IPS-15b (cell line): ENCODE data around the gene POGZ.

ENCODE experiments used
- H3K27me3 ChIP-seq: one replicate; pipeline ENCODE4 v1.6.1; 2013; ENCODE audit warnings: low read length; ENCODE audit not compliant: control insufficient read depth, insufficient read depth
- H3K36me3 ChIP-seq: one replicate; pipeline ENCODE4 v1.6.1; 2013; ENCODE audit warnings: low read length; ENCODE audit not compliant: control insufficient read depth, insufficient read depth
- H3K4me1 ChIP-seq: one replicate; pipeline ENCODE4 v1.6.1; 2013; ENCODE audit warnings: mild to moderate bottlenecking, low read length; ENCODE audit not compliant: control insufficient read depth, insufficient read depth
- H3K4me3 ChIP-seq: one replicate; pipeline ENCODE4 v1.5.1; 2013; ENCODE audit warnings: low read depth, low read length
- H3K9ac ChIP-seq: one replicate; pipeline ENCODE4 v1.6.1; 2013; ENCODE audit warnings: low read depth, mild to moderate bottlenecking, low read length
- H3K9me3 ChIP-seq: one replicate; pipeline ENCODE4 v1.6.1; 2013; ENCODE audit warnings: mild to moderate bottlenecking, low read length; ENCODE audit not compliant: control insufficient read depth, insufficient read depth

POGZ gene

GRCh38 chr1:151494741-151495281 is 35.5 kb upstream of the POGZ start:
- Histone ChIP-seq H3K27me3 (no peaks in the 10 kb centered on the region), H3K4me3 (no peak overlapping the region), H3K36me3 (no peaks in the 10 kb centered on the region), H3K9ac (no peak overlapping the region), H3K9me3 (no peaks in the 10 kb centered on the region), H3K4me1 (no peaks in the 10 kb centered on the region)

DNA sequence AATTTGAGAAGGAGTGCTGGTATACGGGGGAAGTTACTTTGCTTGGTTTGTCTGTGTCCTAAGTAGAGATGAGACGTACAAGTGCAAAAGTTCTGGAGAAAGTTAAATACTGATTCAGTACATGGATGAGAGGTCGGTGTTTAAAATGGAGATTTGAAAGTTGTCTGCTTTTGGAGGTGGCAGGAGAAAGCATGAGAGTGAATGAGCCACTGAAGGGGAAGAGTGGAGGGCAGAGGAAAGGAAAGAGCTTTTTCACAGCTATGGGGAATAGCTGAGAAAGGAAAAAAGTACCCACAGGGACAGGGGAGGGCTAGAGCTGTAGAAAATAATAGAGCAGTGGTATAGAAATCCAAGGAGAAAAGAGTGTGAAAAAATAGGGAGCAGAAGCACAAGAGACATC is 33.7 kb upstream of the POGZ start:
- Histone ChIP-seq H3K4me3 (no peak overlapping the region), H3K27me3 (no peaks in the 10 kb centered on the region), H3K4me1 (no peaks in the 10 kb centered on the region), H3K36me3 (no peaks in the 10 kb centered on the region), H3K9ac (no peak overlapping the region), H3K9me3 (no peaks in the 10 kb centered on the region)

GRCh38 chr1:151492120-151492519 is 32.8 kb upstream of the POGZ start:
- H3K4me3 ChIP-seq = no peak overlapping the region
- no peak overlapping the region for H3K9ac ChIP-seq
- H3K36me3 ChIP-seq = no peaks in the 10 kb centered on the region
- no peaks in the 10 kb centered on the region for H3K4me1 ChIP-seq
- no peaks in the 10 kb centered on the region for H3K9me3 ChIP-seq
- no peaks in the 10 kb centered on the region for H3K27me3 ChIP-seq

GRCh38 chr1:151491641-151492040 is 32.3 kb upstream of the POGZ start:
- no peak overlapping the region for H3K9ac ChIP-seq
- no peaks in the 10 kb centered on the region for H3K4me1 ChIP-seq
- H3K9me3 ChIP-seq = no peaks in the 10 kb centered on the region
- H3K4me3 ChIP-seq = no peak overlapping the region
- H3K27me3 ChIP-seq = no peaks in the 10 kb centered on the region
- H3K36me3 ChIP-seq = no peaks in the 10 kb centered on the region

- Histone ChIP-seq H3K9me3 (no peaks in the 10 kb centered on the region), H3K9ac (no peak overlapping the region), H3K4me1 (no peaks in the 10 kb centered on the region), H3K36me3 (no peaks in the 10 kb centered on the region), H3K4me3 (no peak overlapping the region), H3K27me3 (peaks cover 2% of the 10 kb centered on the region)
These were observed 27.3 kb upstream of the POGZ start for GRCh38 chr1:151486557-151486956.

- H3K27me3 ChIP-seq = peaks cover 2% of the 10 kb centered on the region
- no peak overlapping the region for H3K9ac ChIP-seq
- no peaks in the 10 kb centered on the region for H3K9me3 ChIP-seq
- no peak overlapping the region for H3K4me3 ChIP-seq
- no peaks in the 10 kb centered on the region for H3K4me1 ChIP-seq
- no peaks in the 10 kb centered on the region for H3K36me3 ChIP-seq
These were observed 26.5 kb upstream of the POGZ start for GRCh38 chr1:151485685-151486255.

- Histone ChIP-seq H3K27me3 (peaks cover 2% of the 10 kb centered on the region), H3K4me3 (no peak overlapping the region), H3K9me3 (no peaks in the 10 kb centered on the region), H3K9ac (no peak overlapping the region), H3K4me1 (no peaks in the 10 kb centered on the region), H3K36me3 (no peaks in the 10 kb centered on the region)
These were observed 22.7 kb upstream of the POGZ start for GRCh38 chr1:151482017-151482416.

- H3K36me3 ChIP-seq = no peaks in the 10 kb centered on the region
- H3K4me1 ChIP-seq = no peaks in the 10 kb centered on the region
- no peak overlapping the region for H3K4me3 ChIP-seq
- no peak overlapping the region for H3K9ac ChIP-seq
- H3K27me3 ChIP-seq = peaks cover 2% of the 10 kb centered on the region
- no peaks in the 10 kb centered on the region for H3K9me3 ChIP-seq
These were observed 20.2 kb upstream of the POGZ start for GRCh38 chr1:151479462-151479861.

DNA sequence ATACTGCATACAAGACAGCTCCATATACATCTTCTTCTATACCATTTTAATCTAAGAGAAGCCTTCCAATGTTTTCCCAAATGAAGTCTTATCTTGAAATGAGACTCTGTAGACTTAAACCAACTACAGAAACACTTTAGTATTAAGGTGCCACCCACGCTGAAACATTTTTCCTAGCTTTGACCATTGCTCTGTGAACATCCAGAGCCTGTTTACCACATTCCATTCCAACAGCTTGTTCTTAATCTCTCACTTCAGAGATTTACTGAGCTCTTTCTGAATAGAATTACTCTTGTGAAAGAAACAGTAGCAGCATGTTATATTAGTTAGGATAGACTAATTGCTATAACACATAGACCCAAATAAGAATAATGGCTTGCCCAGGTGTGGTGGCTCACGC is 19.6 kb upstream of the POGZ start:
- no peak overlapping the region for H3K4me3 ChIP-seq
- H3K27me3 ChIP-seq = peaks cover 2% of the 10 kb centered on the region
- H3K36me3 ChIP-seq = no peaks in the 10 kb centered on the region
- H3K9ac ChIP-seq = no peak overlapping the region
- H3K4me1 ChIP-seq = peaks cover under 1% of the 10 kb centered on the region
- H3K9me3 ChIP-seq = no peaks in the 10 kb centered on the region

DNA sequence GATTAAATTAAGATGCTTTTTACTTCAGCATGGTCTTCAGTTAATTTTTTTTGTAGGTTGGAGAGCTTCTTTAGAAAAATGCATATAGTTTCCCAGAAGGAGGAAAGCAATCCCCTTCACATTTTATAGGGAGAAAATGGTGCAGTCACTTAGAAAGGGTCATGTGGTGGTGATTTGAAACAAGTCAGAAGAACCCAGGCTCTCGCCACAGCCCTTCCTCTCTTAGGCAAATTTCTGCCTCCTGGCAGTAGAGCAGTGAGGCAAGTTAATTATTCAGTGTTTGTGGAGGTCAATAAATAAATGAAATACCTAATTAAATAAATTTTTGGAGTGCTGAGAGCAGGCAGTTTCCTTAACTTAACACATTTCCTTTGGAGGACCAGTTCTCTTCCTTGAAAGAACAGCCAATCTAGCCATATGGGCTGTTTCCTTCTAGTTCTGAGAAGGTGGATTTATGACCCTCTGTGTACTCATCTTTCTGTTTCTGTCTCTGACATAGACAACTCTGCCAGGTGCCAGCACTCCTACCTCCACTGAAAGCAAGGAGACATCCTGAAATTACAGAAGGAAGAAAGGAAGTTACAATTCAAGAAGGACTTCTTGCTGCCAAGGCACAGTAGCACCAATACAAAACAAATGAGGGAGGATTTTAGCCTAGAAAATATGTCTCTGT is 19.0 kb upstream of the POGZ start:
- H3K36me3 ChIP-seq = no peaks in the 10 kb centered on the region
- H3K4me3 ChIP-seq = no peak overlapping the region
- H3K9ac ChIP-seq = no peak overlapping the region

DNA sequence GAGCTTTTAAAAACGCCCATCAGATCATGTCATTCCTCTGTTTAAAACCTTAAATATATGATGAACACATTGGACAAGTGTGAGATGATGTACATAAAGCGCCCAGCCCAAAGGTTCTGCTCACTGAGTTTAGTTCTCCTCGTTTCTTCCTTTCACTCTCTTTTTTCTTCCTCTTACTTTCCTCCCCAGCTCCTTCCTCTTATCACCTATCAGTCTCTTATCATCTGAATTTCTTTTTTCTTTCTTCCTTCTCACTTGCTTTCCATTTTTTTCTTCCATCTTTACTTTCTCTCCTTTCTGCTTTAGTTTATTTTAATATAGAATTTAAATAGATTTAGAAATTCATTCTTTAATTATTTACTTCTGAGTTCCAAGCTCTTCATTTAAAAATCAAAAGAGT is 17.8 kb upstream of the POGZ start:
- Histone ChIP-seq H3K4me1 (peaks cover 4% of the 10 kb centered on the region), H3K4me3 (no peak overlapping the region), H3K9me3 (no peaks in the 10 kb centered on the region), H3K9ac (no peak overlapping the region), H3K36me3 (no peaks in the 10 kb centered on the region), H3K27me3 (no peaks in the 10 kb centered on the region)

More for the DNA sequence above, 19.0 kb upstream of the POGZ start:
- peaks cover 4% of the 10 kb centered on the region for H3K4me1 ChIP-seq
- no peaks in the 10 kb centered on the region for H3K27me3 ChIP-seq
- H3K9me3 ChIP-seq = no peaks in the 10 kb centered on the region

DNA sequence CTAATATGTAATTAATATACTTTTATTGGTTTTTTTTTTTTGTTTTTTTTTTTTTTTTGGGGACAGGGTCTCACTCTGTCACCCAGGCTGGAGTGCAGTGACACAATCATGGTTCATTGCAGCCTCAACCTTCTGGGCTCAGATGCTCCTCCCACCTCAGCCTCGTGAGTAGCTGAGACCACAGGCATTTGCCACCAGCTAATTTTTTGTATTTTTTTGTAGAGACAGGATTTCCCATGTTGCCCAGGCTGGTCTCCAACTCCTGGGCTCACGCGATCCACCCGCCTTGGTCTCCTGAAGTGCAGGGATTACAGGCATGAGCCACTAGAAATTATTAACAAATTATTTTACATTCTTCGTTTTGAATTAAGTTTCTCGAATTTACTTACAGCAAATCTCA is 16.8 kb upstream of the POGZ start:
- Histone ChIP-seq H3K27me3 (no peaks in the 10 kb centered on the region), H3K4me1 (peaks cover 4% of the 10 kb centered on the region), H3K4me3 (no peak overlapping the region), H3K9me3 (no peaks in the 10 kb centered on the region), H3K36me3 (no peaks in the 10 kb centered on the region), H3K9ac (no peak overlapping the region)
